ENCODE data around the gene RPS6KL1. TPM values are rescaled to one million over a fixed set of nuclear protein-coding genes. Genes with fewer than 3 reads are reported as not detected.
"Not testable (repeated sequence)": the region's sequence is repeated elsewhere in the genome, so short reads cannot be mapped to it uniquely, and the experiment has no call there.

Gene RPS6KL1
- total RNA-seq, 1 donor from 2014 or later: 10.7 TPM

DNA sequence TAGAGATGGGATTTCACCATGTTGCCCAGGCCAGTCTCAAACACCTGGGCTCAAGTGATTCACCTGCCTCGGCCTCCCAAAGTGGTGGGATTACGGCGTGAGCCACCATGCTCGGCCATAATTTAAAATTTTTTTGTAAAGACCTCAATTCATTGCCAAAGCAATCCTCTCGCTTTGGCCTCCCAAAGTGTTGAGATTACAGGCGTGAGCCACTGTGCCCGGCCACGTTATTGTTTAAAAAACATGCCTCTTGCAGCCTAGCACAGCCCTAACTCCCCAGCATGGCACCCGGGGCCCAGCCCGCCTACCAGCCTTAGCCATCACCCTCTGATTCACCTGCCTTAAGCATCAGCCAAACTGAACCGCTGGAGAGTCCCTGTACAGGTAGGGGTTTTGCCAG is 13.1 kb upstream of the RPS6KL1 start:
- no peak for DNase-seq (ENCODE audit: low spot score)

- DNase-seq (ENCODE audit: low spot score): no peak
Measured at GRCh38 chr14:74935360-74935680, 12.3 kb upstream of the RPS6KL1 start.

DNA sequence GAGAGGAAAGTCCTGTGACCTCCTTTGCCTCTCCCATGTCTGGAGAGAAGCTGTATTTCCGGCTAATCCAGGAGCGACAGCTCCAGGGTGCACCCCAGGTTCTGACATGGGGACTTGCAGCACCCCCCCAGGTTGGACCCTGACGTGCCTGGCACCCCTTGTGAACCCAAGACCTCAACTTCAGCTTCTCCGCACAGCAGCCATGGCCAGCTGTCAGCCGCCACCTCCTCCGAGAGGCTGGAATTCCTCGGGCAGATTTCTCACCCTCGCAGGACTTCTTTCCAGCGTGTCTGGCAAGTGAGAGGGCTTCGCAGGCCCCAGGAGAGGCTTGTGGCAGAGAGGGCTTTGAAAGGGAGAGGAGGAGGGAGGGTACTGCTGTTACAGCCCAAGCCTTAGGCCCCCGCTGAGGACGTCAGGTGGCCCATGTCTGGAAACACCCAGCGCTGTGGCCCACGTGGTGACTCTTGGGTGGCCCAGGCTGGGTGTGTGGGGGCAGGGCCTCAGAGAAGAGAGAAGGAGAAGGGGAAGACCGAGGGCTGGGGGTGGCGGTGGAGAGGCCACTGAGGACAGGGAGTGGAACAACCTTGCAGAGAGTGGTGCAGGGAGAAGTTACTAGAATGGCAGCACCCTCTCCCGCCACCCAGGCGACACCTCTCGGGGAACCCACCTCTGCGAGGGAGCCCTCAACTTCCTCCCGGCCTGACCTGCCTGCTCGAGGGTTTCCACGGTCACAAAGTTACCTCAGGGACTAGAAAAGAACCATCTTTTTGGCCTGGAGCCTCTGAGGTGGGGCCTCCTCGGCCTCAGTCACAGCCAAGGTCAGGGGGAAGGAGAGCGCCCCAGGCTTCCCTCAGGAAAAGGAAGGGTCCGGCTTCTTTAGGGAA is 11.7 kb upstream of the RPS6KL1 start:
- no peak for DNase-seq (ENCODE audit: low spot score)

DNA sequence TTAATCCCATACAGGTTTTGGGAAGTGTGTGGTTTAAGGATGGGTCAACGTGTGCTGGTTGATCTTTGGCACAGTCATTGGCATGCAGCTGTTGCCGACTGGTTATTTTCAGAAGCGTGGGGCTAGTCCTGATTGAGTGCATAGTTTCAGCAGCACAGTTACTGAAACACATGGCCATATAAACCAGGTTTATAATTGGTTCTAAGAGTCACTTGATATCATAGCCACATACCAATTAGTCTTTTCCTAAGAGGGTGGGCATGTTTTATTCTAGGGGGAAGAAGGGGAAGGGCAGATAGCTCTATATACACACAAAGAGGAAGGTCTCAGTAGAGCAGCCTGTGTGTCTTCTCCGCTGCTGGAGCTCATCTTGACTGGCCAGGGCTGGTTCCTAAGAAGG is 11.0 kb upstream of the RPS6KL1 start:
- DNase-seq (ENCODE audit: low spot score): no peak

GRCh38 chr14:74932936-74933335 is 9.9 kb upstream of the RPS6KL1 start:
- DNase-seq (ENCODE audit: low spot score): not testable (repeated sequence)

- DNase-seq (ENCODE audit: low spot score): no peak
Measured at GRCh38 chr14:74932401-74932901, 9.4 kb upstream of the RPS6KL1 start.

DNA sequence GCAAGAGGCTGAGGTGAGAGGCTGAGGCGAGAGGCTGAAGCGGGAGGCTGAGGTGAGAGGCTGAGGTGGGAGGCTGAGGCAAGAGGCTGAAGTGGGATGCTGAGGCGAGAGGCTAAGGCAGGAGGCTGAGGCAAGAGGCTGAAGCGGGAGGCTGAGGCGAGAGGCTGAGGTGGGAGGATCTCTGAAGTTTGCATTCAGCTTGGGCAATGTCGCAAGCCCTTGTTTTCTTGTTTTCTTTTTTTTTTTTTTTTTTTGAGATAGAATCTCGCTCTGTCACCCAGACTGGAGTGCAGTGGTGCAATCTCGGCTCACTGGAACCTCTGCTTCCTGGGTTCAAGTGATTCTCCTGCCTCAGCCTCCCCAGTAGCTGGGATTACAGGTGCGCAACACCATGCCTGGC is 8.7 kb upstream of the RPS6KL1 start:
- DNase-seq (ENCODE audit: low spot score): not testable (repeated sequence)

GRCh38 chr14:74929242-74929641 is 6.2 kb upstream of the RPS6KL1 start:
- DNase-seq (ENCODE audit: low spot score): no peak

GRCh38 chr14:74927225-74927624 is 4.2 kb upstream of the RPS6KL1 start:
- DNase-seq (ENCODE audit: low spot score): no peak

DNA sequence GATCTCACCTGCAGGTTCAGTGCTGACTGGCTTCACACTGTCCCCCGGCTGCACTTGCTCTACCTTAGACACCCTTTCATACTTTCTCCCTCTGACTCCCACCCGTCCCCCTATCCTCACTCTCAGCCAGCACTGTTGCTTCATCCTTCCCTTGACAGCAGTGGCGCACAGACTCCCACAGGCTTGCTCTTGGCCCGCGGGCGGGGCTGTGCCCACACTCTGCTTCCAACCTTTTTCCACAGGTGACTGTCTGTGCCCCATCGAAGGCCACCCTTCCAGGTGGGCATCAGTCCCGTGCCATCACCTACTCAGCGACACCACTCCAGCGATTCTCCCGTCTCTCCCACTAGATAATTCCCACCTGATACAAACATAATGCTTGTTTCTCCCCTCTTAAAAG is 1.0 kb upstream of the RPS6KL1 start:
- no peak for DNase-seq (ENCODE audit: low spot score)

GRCh38 chr14:74921987-74922751 is 891 bp downstream of the RPS6KL1 start:
- DNase-seq (ENCODE audit: low spot score): no peak

GRCh38 chr14:74921053-74921620 is 1.9 kb downstream of the RPS6KL1 start:
- DNase-seq (ENCODE audit: low spot score): no peak

GRCh38 chr14:74920281-74920680 is 2.8 kb downstream of the RPS6KL1 start:
- DNase-seq (ENCODE audit: low spot score): no peak

GRCh38 chr14:74919421-74920165 is 3.5 kb downstream of the RPS6KL1 start:
- no peak for DNase-seq (ENCODE audit: low spot score)

- no peak for DNase-seq (ENCODE audit: low spot score)
Measured at GRCh38 chr14:74918380-74918779, 4.7 kb downstream of the RPS6KL1 start.

DNA sequence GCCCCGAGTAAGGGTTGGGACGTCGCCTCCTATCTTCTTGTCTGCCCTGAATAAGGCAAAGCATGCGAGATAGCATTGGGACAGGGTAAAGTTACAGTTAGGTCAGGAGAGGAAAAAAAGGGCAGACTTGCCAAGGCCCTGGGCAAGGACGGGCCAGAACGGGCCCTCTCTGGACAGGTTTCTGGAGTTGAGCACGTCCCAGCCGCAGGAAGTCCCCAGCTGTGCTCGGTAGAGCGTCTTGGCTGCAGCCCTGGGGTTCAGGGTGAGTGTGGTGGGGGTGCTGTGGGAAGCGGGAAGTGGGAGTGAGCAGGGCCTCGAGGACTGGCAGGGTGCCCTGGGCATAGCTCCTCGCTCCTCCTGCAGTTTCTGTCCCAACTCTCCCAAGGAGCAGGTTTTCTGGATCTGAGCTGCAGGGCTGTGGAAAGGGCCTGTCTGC is 5.4 kb downstream of the RPS6KL1 start:
- no peak for DNase-seq (ENCODE audit: low spot score)

- DNase-seq (ENCODE audit: low spot score): no peak
Measured at GRCh38 chr14:74917178-74917543, 5.9 kb downstream of the RPS6KL1 start.

DNA sequence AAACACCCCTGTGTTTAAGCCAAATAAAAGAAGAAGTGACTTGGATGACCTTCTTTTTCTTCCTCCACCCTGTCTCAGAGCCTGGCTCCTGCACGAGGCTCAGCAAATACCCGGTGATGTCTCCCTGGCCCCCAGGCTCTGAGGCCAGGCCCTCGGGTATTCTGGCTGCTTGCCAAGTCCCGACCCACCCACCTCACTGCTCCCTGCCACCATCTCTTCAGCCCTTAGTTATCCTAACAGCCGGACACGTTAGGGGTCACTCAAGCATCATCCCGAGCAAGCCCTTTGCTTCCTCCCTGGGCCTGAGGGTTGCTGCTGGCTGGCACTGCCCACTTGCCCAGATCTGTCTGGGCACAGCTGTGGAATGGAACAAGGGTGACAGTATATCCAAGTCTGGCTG is 7.2 kb downstream of the RPS6KL1 start:
- DNase-seq (ENCODE audit: low spot score): no peak

DNA sequence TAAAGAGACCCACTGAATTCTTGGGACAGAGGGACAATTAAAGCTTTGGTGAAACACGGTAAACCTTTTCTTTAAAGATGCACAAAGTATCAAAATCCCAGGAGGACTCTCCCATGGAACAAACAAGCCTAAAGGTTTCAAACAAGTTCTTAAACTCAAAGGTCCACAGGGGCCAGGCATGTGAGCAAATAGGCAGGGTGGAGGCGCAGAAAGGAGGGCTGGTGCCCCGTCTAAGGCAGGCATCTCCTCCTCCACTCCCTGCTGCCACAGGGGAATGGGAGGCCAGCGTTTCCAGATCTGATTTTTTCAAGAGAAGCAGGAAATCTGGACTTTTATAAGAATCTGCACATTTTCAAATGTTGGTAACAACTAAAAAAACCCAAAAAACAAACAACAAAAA is 7.6 kb downstream of the RPS6KL1 start:
- DNase-seq (ENCODE audit: low spot score): no peak

- DNase-seq (ENCODE audit: low spot score): peak; percentile 79
Measured at GRCh38 chr14:74913986-74914573, 9.0 kb downstream of the RPS6KL1 start.

- no peak for DNase-seq (ENCODE audit: low spot score)
Measured at GRCh38 chr14:74913393-74913910, 9.6 kb downstream of the RPS6KL1 start.

Measured in ureter (tissue), 1 donor.